Breast epithelium (tissue), 4 donors: ENCODE results near the gene SFXN3. TPM values are rescaled to one million over a fixed set of nuclear protein-coding genes. Genes with fewer than 3 reads are reported as not detected.

Experiments used
- DNase-seq, 2 donors: peaks; one replicate each; pipeline ENCODE4 v3.0.0-alpha.2; 2019; ENCODE audit warnings: low spot score in 2 of 2
- H3K27ac ChIP-seq, 2 donors: fragments of 200-600 bp; sonication (generic) in 1 of 2; one replicate each; pipeline ENCODE4 v1.5.1; 2016 to 2019; ENCODE audit warnings: mild to moderate bottlenecking in 1 of 2
- H3K27me3 ChIP-seq, 2 donors: fragments of 200-600 bp; sonication (generic) in 1 of 2; one replicate each; pipeline versions ENCODE4 v1.5.1 to v1.6.0; 2017 to 2019; ENCODE audit warnings: control low read depth in 1 of 2, mild to moderate bottlenecking in 1 of 2
- H3K36me3 ChIP-seq: fragments of 200-600 bp; one replicate; pipeline ENCODE4 v1.5.1; 2019
- H3K4me1 ChIP-seq, 2 donors: fragments of 200-600 bp; sonication (generic); one replicate each; pipeline ENCODE4 v1.5.1; 2016 to 2019; ENCODE audit warnings: control low read depth in 1 of 2
- H3K4me3 ChIP-seq, 3 donors: fragments of 200-600 bp; sonication (generic); 1 replicate in 2 of 3; 2 replicates in 1 of 3; pipeline ENCODE4 v1.5.1; 2016 to 2019; ENCODE audit warnings: mild to moderate bottlenecking in 3 of 3, moderate library complexity in 2 of 3
- H3K9me3 ChIP-seq, 2 donors: fragments of 200-600 bp; sonication (generic) in 1 of 2; one replicate each; pipeline ENCODE4 v1.5.1; 2016 to 2019; ENCODE audit warnings: control low read depth in 1 of 2
- POLR2A ChIP-seq: fragments of 450-650 bp; IDR thresholded peaks from one replicate; pipeline ENCODE4 v1.6.1; 2016; ENCODE audit warnings: antibody characterized with exemption, mild to moderate bottlenecking, moderate library complexity
- POLR2AphosphoS5 ChIP-seq, 3 donors: sonication (generic); formaldehyde crosslinking; IDR thresholded peaks; one replicate each; pipeline ENCODE4 v1.6.1; 2017; ENCODE audit warnings: antibody characterized with exemption in 3 of 3
- intact Hi-C: fragments of 100-400 bp; cut with DNase I; formaldehyde crosslinking; loops from one replicate; pipeline ENCODE4 v1.15.1; 2023; ENCODE audit warnings: low total_unique reads
- total RNA-seq, 3 donors: library from RNA; depleted of rRNA; stranded (reverse); fragments of >200 nt; gene quantifications; one replicate each; pipeline ENCODE4 v1.1.0, GENCODE V29; 2016
- TF ChIP-seq, protein P1 (sequence below), 3 donors: fragments of 450-650 bp; IDR thresholded peaks; one replicate each; pipeline ENCODE4 v1.5.1; 2016 to 2017; ENCODE audit warnings: antibody characterized with exemption in 3 of 3, mild to moderate bottlenecking in 3 of 3, moderate library complexity in 3 of 3

Gene SFXN3
- total RNA-seq, 3 donors from 2014 or later = 63.7 to 90.4 (median 75.7) TPM

DNA sequence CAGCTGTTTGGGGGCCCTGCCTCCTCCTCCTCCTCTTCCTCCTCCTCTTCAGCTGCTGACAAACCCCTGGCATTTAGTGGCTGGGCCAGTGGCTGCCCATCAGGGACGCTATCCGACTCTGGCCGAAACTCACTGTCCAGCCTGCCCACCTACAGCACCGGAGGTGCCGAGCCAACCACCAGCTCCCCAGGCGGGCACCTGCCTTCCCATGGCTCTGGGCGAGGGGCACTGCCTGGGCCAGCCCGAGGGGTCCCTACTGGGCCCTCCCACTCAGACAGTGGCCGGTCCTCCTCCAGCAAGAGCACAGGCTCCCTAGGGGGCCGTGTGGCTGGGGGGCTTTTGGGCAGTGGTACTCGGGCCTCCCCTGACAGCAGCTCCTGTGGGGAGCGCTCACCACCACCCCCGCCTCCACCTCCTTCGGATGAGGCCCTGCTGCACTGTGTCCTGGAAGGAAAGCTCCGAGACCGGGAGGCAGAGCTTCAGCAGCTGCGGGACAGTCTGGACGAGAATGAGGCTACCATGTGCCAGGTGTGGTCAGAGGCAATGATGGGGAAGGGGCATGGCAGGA, 27.3 kb upstream of the SFXN3 start:
- Histone ChIP-seq H3K27ac (peak overlapping the region; percentile 26 to 100), H3K36me3 (peaks cover 4% of the 10 kb centered on the region), H3K4me1 (peaks cover 12 to 13% of the 10 kb centered on the region in 2 donors), H3K27me3 (no peaks in the 10 kb centered on the region), H3K9me3 (no peaks in the 10 kb centered on the region), H3K4me3 (no peak overlapping the region)
- no peak for DNase-seq
- intact Hi-C loops = no loop called here
- no peak for TF ChIP-seq POLR2A
- TF ChIP-seq, protein P1, sequence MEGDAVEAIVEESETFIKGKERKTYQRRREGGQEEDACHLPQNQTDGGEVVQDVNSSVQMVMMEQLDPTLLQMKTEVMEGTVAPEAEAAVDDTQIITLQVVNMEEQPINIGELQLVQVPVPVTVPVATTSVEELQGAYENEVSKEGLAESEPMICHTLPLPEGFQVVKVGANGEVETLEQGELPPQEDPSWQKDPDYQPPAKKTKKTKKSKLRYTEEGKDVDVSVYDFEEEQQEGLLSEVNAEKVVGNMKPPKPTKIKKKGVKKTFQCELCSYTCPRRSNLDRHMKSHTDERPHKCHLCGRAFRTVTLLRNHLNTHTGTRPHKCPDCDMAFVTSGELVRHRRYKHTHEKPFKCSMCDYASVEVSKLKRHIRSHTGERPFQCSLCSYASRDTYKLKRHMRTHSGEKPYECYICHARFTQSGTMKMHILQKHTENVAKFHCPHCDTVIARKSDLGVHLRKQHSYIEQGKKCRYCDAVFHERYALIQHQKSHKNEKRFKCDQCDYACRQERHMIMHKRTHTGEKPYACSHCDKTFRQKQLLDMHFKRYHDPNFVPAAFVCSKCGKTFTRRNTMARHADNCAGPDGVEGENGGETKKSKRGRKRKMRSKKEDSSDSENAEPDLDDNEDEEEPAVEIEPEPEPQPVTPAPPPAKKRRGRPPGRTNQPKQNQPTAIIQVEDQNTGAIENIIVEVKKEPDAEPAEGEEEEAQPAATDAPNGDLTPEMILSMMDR (IDR thresholded peaks at IDR 0.05) = no peak
- TF ChIP-seq POLR2AphosphoS5 (IDR thresholded peaks at IDR 0.05) = no peak

DNA sequence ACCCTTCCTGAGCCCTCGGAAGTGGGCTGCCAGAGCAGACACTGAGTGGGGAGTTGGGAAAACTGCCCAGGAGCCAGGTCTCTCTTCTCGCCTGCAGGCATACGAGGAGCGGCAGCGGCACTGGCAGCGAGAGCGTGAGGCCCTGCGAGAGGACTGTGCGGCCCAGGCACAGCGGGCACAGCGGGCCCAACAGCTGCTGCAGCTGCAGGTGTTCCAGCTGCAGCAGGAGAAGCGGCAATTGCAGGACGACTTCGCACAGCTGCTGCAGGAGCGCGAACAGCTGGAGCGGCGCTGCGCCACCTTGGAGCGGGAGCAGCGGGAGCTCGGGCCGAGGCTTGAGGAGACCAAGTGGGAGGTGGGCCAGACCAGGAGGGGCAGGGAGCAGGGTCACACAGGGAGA, 25.7 kb upstream of the SFXN3 start:
- Histone ChIP-seq H3K9me3 (no peaks in the 10 kb centered on the region), H3K36me3 (peaks cover 4% of the 10 kb centered on the region), H3K27ac (no peak overlapping the region), H3K4me1 (peaks cover 12 to 13% of the 10 kb centered on the region in 2 donors), H3K27me3 (no peaks in the 10 kb centered on the region), H3K4me3 (no peak overlapping the region)
- DNase-seq = no peak
- intact Hi-C loops = no loop called here
- TF ChIP-seq POLR2AphosphoS5 (IDR thresholded peaks at IDR 0.05) (no peak), POLR2A (no peak)
- TF ChIP-seq, protein P1 (IDR thresholded peaks at IDR 0.05) = no peak

DNA sequence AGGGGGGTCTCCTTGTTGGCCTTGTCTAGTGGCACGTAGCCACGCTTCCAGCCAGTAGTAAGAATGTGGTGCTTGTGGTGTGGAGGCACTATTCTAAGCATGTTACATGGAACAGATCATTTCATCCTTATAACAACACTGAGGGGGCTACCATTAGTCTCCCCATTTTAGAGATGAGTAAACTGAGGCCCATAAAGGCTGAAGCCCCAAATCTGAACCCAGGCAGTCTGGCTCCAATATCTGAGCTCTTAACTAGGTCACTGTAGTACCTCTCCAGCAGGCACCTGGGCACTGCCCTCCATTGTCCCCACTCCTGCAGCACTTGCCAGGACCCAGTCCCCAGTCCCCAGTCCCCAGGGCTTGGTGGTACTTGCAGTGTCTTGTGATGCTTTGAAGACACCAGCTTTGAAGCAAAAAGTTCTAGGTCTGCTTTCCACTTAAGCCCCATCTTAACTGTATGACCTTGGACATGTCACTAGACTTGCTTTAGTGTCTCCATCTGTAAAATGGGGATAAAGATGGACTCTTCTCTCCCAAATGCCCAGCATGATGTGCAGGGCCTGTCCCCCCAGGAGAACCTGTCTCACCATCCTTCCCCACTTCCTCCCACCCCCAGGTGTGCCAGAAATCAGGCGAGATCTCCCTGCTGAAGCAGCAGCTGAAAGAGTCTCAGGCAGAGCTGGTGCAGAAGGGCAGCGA, 25.0 kb upstream of the SFXN3 start:
- Histone ChIP-seq H3K36me3 (peaks cover 4% of the 10 kb centered on the region), H3K4me1 (peaks cover 8 to 11% of the 10 kb centered on the region in 2 donors)
- intact Hi-C loops = no loop called here

DNA sequence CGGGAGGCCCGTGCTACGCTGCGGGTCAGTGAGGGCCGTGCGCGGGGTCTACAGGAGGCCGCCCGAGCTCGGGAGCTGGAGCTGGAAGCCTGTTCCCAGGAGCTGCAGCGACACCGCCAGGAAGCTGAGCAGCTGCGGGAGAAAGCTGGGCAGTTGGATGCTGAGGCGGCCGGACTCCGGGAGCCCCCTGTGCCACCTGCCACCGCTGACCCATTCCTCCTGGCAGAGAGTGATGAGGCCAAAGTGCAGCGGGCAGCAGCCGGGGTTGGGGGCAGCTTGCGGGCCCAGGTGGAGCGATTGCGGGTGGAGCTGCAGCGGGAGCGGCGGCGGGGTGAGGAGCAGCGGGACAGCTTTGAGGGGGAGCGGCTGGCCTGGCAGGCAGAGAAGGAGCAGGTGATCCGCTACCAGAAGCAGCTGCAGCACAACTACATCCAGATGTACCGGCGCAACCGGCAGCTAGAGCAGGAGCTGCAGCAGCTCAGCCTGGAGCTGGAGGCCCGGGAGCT, 24.4 kb upstream of the SFXN3 start:
- intact Hi-C loops = no loop called here
- Histone ChIP-seq H3K36me3 (peaks cover 4% of the 10 kb centered on the region), H3K27me3 (no peaks in the 10 kb centered on the region), H3K27ac (peak overlapping the region; percentile 66 to 74), H3K4me3 (no peak overlapping the region), H3K9me3 (no peaks in the 10 kb centered on the region), H3K4me1 (peaks cover 5 to 6% of the 10 kb centered on the region in 2 donors)
- DNase-seq = no peak
- TF ChIP-seq, protein P1 (IDR thresholded peaks at IDR 0.05) = no peak

More for the DNA sequence above, 25.0 kb upstream of the SFXN3 start:
- H3K27me3 ChIP-seq = no peaks in the 10 kb centered on the region
- H3K27ac ChIP-seq = no peak overlapping the region
- no peaks in the 10 kb centered on the region for H3K9me3 ChIP-seq
- TF ChIP-seq, protein P1 (IDR thresholded peaks at IDR 0.05) = no peak
- TF ChIP-seq POLR2A (no peak), POLR2AphosphoS5 (IDR thresholded peaks at IDR 0.05) (no peak)
- no peak overlapping the region for H3K4me3 ChIP-seq
- no peak for DNase-seq

DNA sequence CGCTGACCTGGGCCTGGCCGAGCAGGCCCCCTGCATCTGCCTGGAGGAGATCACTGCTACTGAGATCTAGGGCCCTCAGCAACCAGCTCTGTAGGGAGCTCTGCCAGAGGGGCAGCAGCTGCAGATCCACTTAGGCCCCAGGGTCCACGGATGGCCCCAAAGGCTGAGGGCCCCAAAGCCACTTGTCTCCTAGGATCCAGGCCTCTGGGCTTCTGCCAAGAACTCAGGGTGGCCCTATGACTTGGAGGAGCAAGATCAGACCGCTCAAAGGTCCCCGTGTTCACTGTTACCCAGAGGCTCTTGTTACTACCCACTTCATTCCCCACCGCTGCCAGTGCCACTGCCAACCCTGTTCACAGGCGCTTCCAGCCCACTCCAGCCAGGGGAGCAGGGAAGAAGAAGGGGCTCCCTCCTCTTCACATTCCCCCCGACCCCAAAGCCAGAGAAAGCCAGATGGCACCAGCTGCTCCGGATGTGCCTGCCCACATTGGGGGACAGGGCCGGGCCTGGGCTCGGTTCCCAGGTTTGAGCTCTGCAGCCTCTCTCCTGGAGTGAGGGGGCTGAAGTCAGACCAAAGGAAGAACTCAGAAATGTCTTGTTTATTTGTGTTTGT, 23.8 kb upstream of the SFXN3 start:
- TF ChIP-seq POLR2AphosphoS5 (IDR thresholded peaks at IDR 0.05) = no peak
- TF ChIP-seq POLR2A = no peak
- TF ChIP-seq, protein P1 (IDR thresholded peaks at IDR 0.05) = no peak
- DNase-seq = no peak
- H3K27me3 ChIP-seq = no peaks in the 10 kb centered on the region
- intact Hi-C loops = no loop called here
- H3K4me3 ChIP-seq = no peak overlapping the region
- peak overlapping the region; percentile 66 to 74 for H3K27ac ChIP-seq
- H3K9me3 ChIP-seq = no peaks in the 10 kb centered on the region
- H3K4me1 ChIP-seq = peaks cover 0 to under 1% of the 10 kb centered on the region in 2 donors
- peaks cover 4% of the 10 kb centered on the region for H3K36me3 ChIP-seq
